Thyroid gland (tissue), 4 donors: Measurements from ENCODE around the gene CPVL. TPM values are rescaled to one million over a fixed set of nuclear protein-coding genes. Genes with fewer than 3 reads are reported as not detected.

ENCODE experiments used
- DNase-seq, 2 donors: peaks; one replicate each; pipeline ENCODE4 v3.0.0-alpha.2; 2019
- H3K27ac ChIP-seq, 3 donors: fragments of 200-600 bp; sonication (generic); 1 replicate in 2 of 3; 2 replicates in 1 of 3; pipeline ENCODE4 v1.5.1; 2016 to 2019; ENCODE audit warnings: mild to moderate bottlenecking in 1 of 3, moderate library complexity in 1 of 3
- H3K27me3 ChIP-seq: fragments of 200-600 bp; sonication (generic); one replicate; pipeline ENCODE4 v1.5.1; 2019
- H3K36me3 ChIP-seq, 2 donors: fragments of 200-600 bp; sonication (generic); one replicate each; pipeline ENCODE4 v1.5.1; 2016 to 2019
- H3K4me1 ChIP-seq, 2 donors: fragments of 200-600 bp; sonication (generic); one replicate each; pipeline ENCODE4 v1.5.1; 2017 to 2019
- H3K4me3 ChIP-seq, 3 donors: fragments of 200-600 bp; sonication (generic); replicated peaks in 1 of 3; 1 replicate in 2 of 3; 2 replicates in 1 of 3; pipeline ENCODE4 v1.5.1; 2016; ENCODE audit warnings: mild to moderate bottlenecking in 1 of 3
- H3K9me3 ChIP-seq: fragments of 200-600 bp; sonication (generic); one replicate; pipeline ENCODE4 v1.5.1; 2017
- CTCF ChIP-seq, 6 experiments: fragments of 200-600 bp in 3 of 6; fragments of 450-650 bp in 3 of 6; sonication (generic) in 3 of 6; IDR thresholded peaks; one replicate each; pipeline ENCODE4 v1.5.1; 2016 to 2019; ENCODE audit warnings: antibody characterized with exemption in 6 of 6, mild to moderate bottlenecking in 2 of 6, inconsistent platforms in 1 of 6, moderate library complexity in 1 of 6
- POLR2A ChIP-seq, 2 donors: fragments of 450-650 bp; IDR thresholded peaks; one replicate each; pipeline ENCODE4 v1.6.1; 2017; ENCODE audit warnings: antibody characterized with exemption in 2 of 2, mild to moderate bottlenecking in 2 of 2, moderate library complexity in 1 of 2
- WGBS, 2 donors: methylation state at CpG; one replicate each; pipeline ENCODE4 v1.1.5; 2017; 5-methylcytosine and 5-hydroxymethylcytosine counted together
- intact Hi-C: fragments of 100-400 bp; cut with DNase I; formaldehyde crosslinking; loops from one replicate; pipeline ENCODE4 v1.15.1; 2023
- total RNA-seq, 4 donors: library from RNA; depleted of rRNA; stranded (reverse); fragments of >200 nt; gene quantifications; one replicate each; pipeline ENCODE4 v1.2.3, GENCODE V29; 2016

Gene CPVL
- total RNA-seq, 4 donors from 2014 or later: 79.8 to 182 (median 111) TPM

GRCh38 chr7:28999895-29000716 lies 146.2 kb downstream of the CPVL start:
- Histone ChIP-seq H3K4me3 (no peak overlapping the region), H3K27me3 (no peaks in the 10 kb centered on the region), H3K9me3 (no peaks in the 10 kb centered on the region), H3K4me1 (peaks cover 5 to 11% of the 10 kb centered on the region in 2 donors), H3K27ac (no peak overlapping the region), H3K36me3 (no peaks in the 10 kb centered on the region)
- DNase-seq: no peak
- intact Hi-C loops: no loop called here
- 85 to 88% methylated on average over 12 of the region's 12 CpGs for WGBS, 2 donors
- TF ChIP-seq POLR2A (IDR thresholded peaks at IDR 0.05) (no peak), CTCF (IDR thresholded peaks at IDR 0.05) (no peak)

- Histone ChIP-seq H3K27ac (no peak overlapping the region), H3K4me1 (peaks cover 5 to 11% of the 10 kb centered on the region in 2 donors), H3K27me3 (no peaks in the 10 kb centered on the region), H3K36me3 (no peaks in the 10 kb centered on the region), H3K9me3 (no peaks in the 10 kb centered on the region), H3K4me3 (no peak overlapping the region)
- 95 to 97% methylated on average over 5 of the region's 5 CpGs for WGBS, 2 donors
- intact Hi-C loops: no loop called here
- TF ChIP-seq CTCF (IDR thresholded peaks at IDR 0.05) (no peak), POLR2A (IDR thresholded peaks at IDR 0.05) (no peak)
- no peak for DNase-seq
These were observed 146.9 kb downstream of the CPVL start for GRCh38 chr7:28999427-28999826.

- intact Hi-C loops: no loop called here
- Histone ChIP-seq H3K27ac (no peak overlapping the region), H3K9me3 (no peaks in the 10 kb centered on the region), H3K27me3 (no peaks in the 10 kb centered on the region), H3K4me3 (no peak overlapping the region), H3K36me3 (no peaks in the 10 kb centered on the region), H3K4me1 (peaks cover 5 to 11% of the 10 kb centered on the region in 2 donors)
- TF ChIP-seq CTCF (IDR thresholded peaks at IDR 0.05): no peak
- TF ChIP-seq POLR2A (IDR thresholded peaks at IDR 0.05): no peak
- peak in 1 of 2 donors; percentile 16 for DNase-seq
- 70 to 71% methylated on average over 4 of the region's 4 CpGs for WGBS, 2 donors
These were observed 148.2 kb downstream of the CPVL start for GRCh38 chr7:28998105-28998504.

- TF ChIP-seq POLR2A (IDR thresholded peaks at IDR 0.05) (no peak), CTCF (IDR thresholded peaks at IDR 0.05) (no peak)
- WGBS, 2 donors: 74 to 83% methylated on average over 6 of the region's 6 CpGs
- Histone ChIP-seq H3K27ac (no peak overlapping the region), H3K4me1 (peaks cover 5 to 11% of the 10 kb centered on the region in 2 donors), H3K36me3 (no peaks in the 10 kb centered on the region), H3K27me3 (no peaks in the 10 kb centered on the region), H3K9me3 (no peaks in the 10 kb centered on the region), H3K4me3 (no peak overlapping the region)
- intact Hi-C loops: no loop called here
- no peak for DNase-seq
These were observed 149.5 kb downstream of the CPVL start for GRCh38 chr7:28996836-28997235.

- WGBS, 2 donors: 77 to 89% methylated on average over 4 of the region's 4 CpGs
- no peaks in the 10 kb centered on the region for H3K9me3 ChIP-seq
- H3K36me3 ChIP-seq: no peaks in the 10 kb centered on the region
- H3K27me3 ChIP-seq: no peaks in the 10 kb centered on the region
- DNase-seq: no peak
- peaks cover 4 to 8% of the 10 kb centered on the region in 2 donors for H3K4me1 ChIP-seq
- H3K4me3 ChIP-seq: no peak overlapping the region
- H3K27ac ChIP-seq: no peak overlapping the region
- intact Hi-C loops: no loop called here
- no peak for TF ChIP-seq POLR2A (IDR thresholded peaks at IDR 0.05)
- no peak for TF ChIP-seq CTCF (IDR thresholded peaks at IDR 0.05)
These were observed 153.0 kb downstream of the CPVL start for GRCh38 chr7:28993371-28993770.
